IPS DF 6.9 (cell line): Measurements from ENCODE around the gene CERS2.

Source experiments
- DNase-seq: peaks from one replicate; pipeline ENCODE4 v3.0.0-alpha.2; 2013; ENCODE audit warnings: low read depth, low spot score
- H3K27ac ChIP-seq: one replicate; pipeline ENCODE4 v1.5.1; 2013; ENCODE audit warnings: low read length, control low read depth
- H3K27me3 ChIP-seq: 2 replicates; pipeline ENCODE4 v1.6.1; 2013; ENCODE audit warnings: mild to moderate bottlenecking, low read length; ENCODE audit not compliant: control insufficient read depth, insufficient read depth
- H3K36me3 ChIP-seq: 2 replicates; pipeline ENCODE4 v1.6.1; 2013; ENCODE audit warnings: low read length; ENCODE audit not compliant: control insufficient read depth, insufficient read depth
- H3K4me1 ChIP-seq: 2 replicates; pipeline ENCODE4 v1.6.1; 2013; ENCODE audit warnings: low read length; ENCODE audit not compliant: control insufficient read depth, insufficient read depth
- H3K4me3 ChIP-seq: 2 replicates; pipeline ENCODE4 v1.5.1; 2013; ENCODE audit warnings: mild to moderate bottlenecking, low read length
- H3K9me3 ChIP-seq: 2 replicates; pipeline ENCODE4 v1.6.1; 2013; ENCODE audit warnings: low read length, inconsistent platforms; ENCODE audit not compliant: control insufficient read depth, insufficient read depth
- WGBS: extraction: QIAGEN DNeasy Blood & Tissue Kit; methylation state at CpG from one replicate; pipeline ENCODE4 v1.1.7; 2013; ENCODE audit warnings: mixed read lengths, missing lambda C conversion rate; ENCODE audit not compliant: insufficient read length, insufficient coverage; 5-methylcytosine and 5-hydroxymethylcytosine counted together

CERS2 gene

DNA sequence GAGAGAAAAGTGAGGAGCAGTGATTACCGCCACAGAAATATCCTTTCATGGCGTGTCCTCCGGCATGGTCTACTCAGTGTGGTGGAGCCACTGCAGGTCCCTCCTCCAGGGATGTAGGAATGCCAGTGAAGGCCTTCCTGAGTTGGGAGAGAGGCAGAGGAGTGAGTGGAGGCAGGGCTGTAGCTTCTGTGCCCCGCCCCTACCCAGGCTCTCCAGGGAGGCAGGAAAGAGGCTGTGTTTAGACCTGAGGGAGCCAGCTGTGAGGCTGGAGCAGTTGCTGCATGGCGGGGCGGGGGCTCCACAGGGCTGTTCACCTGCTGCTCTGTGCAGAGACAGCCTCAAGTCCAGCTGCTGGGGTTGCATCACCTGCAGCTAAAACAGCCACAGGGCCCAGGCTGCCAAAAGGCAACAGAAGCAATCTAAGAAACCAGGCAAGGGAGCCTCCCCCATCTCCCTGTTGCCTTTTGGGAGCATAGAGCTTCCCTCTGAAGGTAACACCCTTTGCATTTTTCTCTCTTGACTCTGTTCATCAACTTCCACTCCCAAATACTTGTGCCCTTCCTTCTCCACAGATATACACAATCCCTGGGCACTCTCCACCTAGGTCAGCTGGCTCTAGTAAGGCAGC is 6.7 kb upstream of the CERS2 start:
- no CpG with 5 or more reads among the region's 6 CpGs for WGBS

DNA sequence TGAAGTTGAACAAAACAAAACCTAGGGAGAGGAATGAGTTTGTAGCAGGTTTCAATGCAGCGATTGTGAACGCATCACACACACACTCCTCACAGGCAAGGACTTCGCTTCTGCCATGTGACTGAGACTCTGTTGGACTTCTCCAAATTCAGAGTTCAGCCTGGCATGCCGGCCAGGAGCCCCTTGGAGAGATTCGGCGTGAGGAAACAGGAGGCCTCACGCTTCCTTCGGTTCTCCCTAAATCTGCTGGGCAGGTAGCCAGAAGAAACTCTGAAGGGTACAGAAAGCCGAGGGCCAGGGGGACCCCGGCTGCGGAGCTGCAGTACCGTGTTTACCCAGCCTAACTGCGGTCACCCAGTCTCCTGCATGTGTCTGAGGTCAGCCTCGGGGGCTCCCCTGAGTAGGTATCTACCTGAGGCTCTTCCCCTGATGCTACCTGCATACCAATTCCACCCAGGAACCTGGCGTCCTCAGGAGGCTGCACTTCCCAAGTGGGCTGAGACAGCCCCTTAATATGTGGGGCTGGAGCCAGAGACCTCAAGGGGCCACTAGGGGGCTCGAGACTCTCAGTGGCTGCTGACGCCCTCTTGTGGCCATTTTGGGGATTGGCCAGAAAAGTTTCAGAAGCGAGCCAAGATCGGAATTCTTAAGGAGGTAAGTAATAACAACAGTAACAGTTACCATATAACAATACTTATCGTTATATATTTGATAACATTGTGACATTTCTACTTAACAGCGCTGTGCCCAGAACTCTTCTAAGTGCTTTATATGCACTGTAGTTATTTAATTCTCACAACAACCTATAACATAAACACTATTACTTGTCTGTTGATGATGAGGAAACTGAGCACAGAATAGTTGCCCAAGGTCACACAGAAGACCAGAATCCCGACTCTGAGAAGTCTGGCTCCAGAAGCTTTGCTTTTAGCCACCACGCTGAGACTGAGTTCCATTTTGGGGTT is 4.7 kb upstream of the CERS2 start:
- Histone ChIP-seq H3K27me3 (no peaks in the 10 kb centered on the region), H3K9me3 (no peaks in the 10 kb centered on the region), H3K27ac (no peak overlapping the region), H3K36me3 (no peaks in the 10 kb centered on the region), H3K4me1 (peaks cover 14% of the 10 kb centered on the region; the same call in 1 of the 2 replicates), H3K4me3 (no peak overlapping the region)
- DNase-seq: peak; percentile 72
- no CpG with 5 or more reads among the region's 23 CpGs for WGBS

More for the DNA sequence above, 6.7 kb upstream of the CERS2 start:
- Histone ChIP-seq H3K4me1 (peaks cover 12% of the 10 kb centered on the region; the same call in 1 of the 2 replicates), H3K9me3 (no peaks in the 10 kb centered on the region), H3K36me3 (no peaks in the 10 kb centered on the region), H3K27ac (no peak overlapping the region), H3K4me3 (no peak overlapping the region), H3K27me3 (no peaks in the 10 kb centered on the region)
- peak; percentile 83 for DNase-seq

DNA sequence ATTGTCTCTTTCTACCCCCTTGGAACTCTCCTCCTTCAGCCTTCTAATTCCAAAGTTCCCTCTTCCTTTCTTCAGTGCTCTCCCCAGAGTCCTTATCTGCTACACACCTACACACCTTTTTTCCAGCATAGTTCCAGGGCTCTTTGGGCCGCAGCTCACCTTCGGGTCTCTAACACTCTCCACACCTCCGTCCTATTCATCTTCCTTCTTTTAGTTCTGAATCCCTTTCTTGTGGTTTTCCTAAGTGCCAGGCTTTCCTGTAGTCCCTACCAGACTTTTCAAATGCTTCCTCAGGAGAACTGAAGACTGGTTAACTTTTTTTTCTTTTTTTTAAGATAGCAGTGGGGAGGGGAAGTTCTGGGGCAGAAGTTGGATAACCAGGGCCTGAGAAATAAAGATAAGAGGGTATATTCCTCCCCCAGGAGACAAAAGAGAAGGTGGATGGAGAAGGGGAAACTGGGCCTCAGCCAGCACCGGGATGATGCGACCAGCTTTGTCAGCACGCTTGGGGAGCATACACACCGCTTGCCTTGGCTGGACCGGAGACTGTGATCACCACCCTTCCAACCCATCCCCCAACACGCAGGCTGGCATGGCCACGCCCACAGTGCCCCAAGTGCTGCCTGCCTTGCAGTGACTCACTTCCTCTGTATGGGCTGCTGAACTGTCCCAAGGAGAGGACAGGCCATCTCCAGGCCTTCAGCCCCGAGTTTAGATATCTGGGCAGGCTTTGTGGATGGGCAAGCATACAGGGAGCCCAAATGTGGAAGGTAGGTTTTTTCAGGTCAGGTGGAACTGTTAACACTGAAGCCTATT is 2.5 kb upstream of the CERS2 start:
- Histone ChIP-seq H3K4me3 (no peak overlapping the region), H3K27me3 (no peaks in the 10 kb centered on the region), H3K27ac (no peak overlapping the region), H3K36me3 (no peaks in the 10 kb centered on the region), H3K9me3 (no peaks in the 10 kb centered on the region), H3K4me1 (peaks cover 23% of the 10 kb centered on the region)
- DNase-seq: no peak
- no CpG with 5 or more reads among the region's 11 CpGs for WGBS

DNA sequence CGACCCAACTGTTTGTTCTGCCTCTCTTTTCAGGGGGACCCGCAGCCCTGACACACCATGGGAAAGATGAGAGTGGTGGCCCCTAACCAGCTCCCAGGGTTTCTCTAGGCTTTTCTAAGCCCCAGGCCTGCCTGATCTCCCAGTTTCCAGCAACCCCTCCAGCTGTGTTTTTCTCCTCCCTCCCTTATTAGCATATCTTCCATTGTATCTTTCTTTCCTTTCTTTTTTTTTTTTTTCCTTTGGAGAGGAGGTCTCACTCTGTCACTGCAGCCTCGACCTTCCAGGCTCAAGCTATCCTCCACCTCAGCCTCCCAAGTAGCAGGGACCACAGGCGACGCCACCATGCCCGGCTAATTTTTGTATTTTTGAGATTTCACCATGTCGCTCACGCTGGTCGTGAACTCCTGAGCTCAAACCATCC is 1.8 kb upstream of the CERS2 start:
- Histone ChIP-seq H3K9me3 (no peaks in the 10 kb centered on the region), H3K27me3 (no peaks in the 10 kb centered on the region), H3K27ac (no peak overlapping the region), H3K36me3 (no peaks in the 10 kb centered on the region), H3K4me1 (peaks cover 19% of the 10 kb centered on the region), H3K4me3 (no peak overlapping the region)
- DNase-seq: no peak
- WGBS: no CpG with 5 or more reads among the region's 9 CpGs

DNA sequence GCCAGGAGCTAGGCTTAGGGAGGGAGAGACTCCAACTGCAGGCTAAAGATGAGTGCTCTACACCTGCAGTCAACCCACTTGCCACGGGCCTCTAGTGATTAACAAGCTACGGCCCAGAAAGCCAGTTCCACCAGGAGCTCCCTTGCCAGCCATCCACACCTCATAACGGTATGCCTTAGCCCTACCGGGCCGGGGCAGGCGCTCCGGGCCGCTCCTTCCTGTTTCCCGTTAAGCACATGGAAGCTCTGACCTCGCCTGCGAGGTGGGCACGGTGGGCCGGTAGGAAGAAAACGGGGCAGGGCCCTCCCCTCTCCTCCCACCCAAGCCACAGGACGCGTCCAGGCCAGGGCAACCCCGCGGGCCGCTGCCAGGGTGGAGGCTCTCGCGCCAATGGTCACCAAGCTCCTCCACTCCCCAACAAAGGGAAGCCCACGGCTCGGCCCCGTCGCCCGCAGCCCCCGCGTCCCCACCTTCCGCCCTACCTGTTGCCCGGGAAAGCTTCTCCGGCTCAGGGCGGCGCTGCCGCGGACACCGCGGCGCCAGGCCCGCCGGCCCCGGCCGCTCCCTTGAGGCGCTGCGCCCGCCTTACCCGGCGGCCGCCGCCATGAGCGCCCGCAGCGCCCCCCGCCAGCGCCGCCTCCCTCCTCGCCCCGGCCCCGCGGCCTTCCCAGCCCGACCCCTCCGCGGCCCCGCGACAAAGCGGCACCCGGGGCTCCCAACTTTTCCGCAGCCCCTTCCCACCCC is 627 bp downstream of the CERS2 start:
- peak overlapping the region; percentile 69 for H3K4me3 ChIP-seq
- H3K27ac ChIP-seq: no peak overlapping the region
- DNase-seq: no peak
- no peaks in the 10 kb centered on the region for H3K27me3 ChIP-seq
- H3K36me3 ChIP-seq: no peaks in the 10 kb centered on the region
- H3K4me1 ChIP-seq: peaks cover 21% of the 10 kb centered on the region
- no peaks in the 10 kb centered on the region for H3K9me3 ChIP-seq
- WGBS: no CpG with 5 or more reads among the region's 67 CpGs

DNA sequence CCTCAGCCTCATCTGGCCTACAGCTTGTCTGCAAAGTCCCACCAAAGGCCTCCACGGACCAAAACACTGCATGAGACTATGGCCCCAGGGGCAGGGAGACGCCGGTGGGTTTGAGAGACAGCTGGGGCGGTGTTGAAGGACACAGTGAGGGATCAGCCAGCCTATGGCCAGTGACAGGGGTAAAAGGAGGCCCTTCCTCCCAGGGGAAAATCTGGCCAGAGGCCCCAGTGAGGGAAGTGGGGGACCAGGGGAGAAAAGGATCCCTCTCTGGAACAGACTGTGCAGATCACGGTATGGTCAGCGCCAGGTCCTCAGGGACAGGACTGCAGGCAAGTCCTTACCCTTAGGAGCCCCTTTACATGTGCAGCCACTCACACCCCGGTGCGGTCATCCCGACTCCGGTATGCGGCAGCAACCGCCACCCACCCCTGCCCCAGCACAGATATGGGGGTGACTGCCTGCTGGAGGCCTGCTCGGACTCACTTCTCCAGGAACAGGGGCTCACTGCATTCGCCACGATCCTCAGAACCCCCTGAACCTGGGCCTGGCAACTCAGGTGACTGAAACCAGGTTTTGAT is 1.3 kb downstream of the CERS2 start:
- Histone ChIP-seq H3K27ac (no peak overlapping the region), H3K27me3 (no peaks in the 10 kb centered on the region), H3K36me3 (peaks cover 6% of the 10 kb centered on the region; the same call in 1 of the 2 replicates), H3K4me1 (peaks cover 21% of the 10 kb centered on the region), H3K9me3 (no peaks in the 10 kb centered on the region), H3K4me3 (peak overlapping the region; percentile 69; the same call in 1 of the 2 replicates)
- DNase-seq: no peak
- no CpG with 5 or more reads among the region's 15 CpGs for WGBS

DNA sequence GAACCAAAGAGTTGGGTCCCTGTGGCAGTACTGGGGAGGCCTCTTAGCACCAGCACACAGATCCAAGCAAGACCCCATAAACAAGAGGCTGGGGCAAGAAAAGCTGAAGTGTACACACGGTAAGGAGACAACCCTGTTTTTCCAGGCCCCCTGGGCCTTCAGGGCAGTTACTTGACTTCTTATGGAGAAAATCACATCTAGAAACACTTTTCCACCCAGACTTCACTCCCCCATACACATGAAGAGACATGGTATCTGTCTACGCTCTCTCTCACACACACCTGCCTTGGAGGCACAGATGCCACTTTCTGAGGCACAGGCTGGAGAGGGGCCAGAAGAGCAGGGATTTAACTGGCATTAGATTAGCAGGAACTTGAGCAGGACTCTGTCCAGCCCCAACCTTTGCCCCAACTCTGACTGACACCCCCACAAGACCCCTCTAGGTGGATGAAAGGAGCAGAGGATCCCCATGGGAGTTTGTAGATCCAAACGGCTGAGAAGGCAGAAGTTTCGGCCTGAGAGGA is 2.2 kb downstream of the CERS2 start:
- no CpG with 5 or more reads among the region's 4 CpGs for WGBS
- Histone ChIP-seq H3K36me3 (peaks cover 15% of the 10 kb centered on the region), H3K4me3 (no peak overlapping the region), H3K27me3 (no peaks in the 10 kb centered on the region), H3K27ac (no peak overlapping the region), H3K9me3 (no peaks in the 10 kb centered on the region), H3K4me1 (peaks cover 21% of the 10 kb centered on the region)
- DNase-seq: no peak

DNA sequence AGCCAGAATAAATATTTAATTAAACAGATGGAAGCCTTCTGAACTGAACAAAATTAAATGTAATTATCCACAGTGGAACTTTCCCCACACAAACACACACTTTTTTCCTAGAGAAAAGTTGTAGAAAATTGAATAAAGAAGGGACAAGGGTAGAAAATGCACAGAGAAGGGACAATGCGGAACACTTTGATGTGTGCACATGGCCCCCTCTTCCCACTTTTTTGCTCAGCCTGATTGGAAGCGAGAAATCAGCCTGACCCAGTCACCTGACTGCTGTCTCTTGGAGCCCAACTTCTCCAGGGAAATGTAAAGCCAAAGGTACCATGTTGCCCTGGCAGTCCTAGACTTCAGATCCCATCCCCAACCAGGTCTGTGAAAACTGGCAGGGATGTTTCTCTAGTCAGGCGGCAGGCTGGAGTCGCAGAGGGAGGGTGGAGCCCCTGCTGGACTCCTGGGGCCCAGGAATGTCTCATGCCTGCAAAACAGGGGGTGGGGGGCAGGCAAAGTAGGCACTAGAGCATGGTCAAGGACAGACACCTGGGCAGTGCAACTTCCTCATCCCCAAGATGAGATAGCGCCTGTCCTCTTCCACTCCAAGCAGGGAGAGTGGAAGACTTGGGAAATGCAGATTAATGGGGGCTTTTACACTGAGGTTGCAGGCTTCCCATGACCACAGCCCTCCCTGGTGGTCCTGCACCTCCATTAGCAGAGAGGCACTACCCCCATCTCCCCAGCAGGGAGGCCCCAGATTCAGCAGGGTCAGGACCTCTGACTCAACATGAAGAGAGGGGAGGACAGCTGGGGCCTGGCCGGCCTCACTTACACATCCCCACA is 2.8 kb downstream of the CERS2 start:
- Histone ChIP-seq H3K36me3 (peaks cover 21% of the 10 kb centered on the region), H3K4me3 (no peak overlapping the region), H3K27me3 (no peaks in the 10 kb centered on the region), H3K27ac (no peak overlapping the region), H3K4me1 (peaks cover 21% of the 10 kb centered on the region), H3K9me3 (no peaks in the 10 kb centered on the region)
- WGBS: no CpG with 5 or more reads among the region's 6 CpGs
- DNase-seq: no peak
